MM.1S (cell line): ENCODE measurements around the gene TFDP2.

Experiments
- DNase-seq: peaks from one replicate; pipeline ENCODE4 v3.0.0-alpha.2; 2015
- H2AFZ ChIP-seq: fragments of 300-600 bp; sonication (generic); 2 replicates; pipeline ENCODE4 v1.6.0; 2016; ENCODE audit warnings: antibody characterized with exemption, low read length
- H3F3A ChIP-seq: fragments of 300-600 bp; sonication (generic); 2 replicates; pipeline ENCODE4 v1.6.1; 2016; ENCODE audit warnings: mild to moderate bottlenecking, antibody characterized with exemption, low read length, moderate library complexity, mixed read lengths; ENCODE audit not compliant: insufficient read depth
- H3K27ac ChIP-seq: fragments of 300-600 bp; sonication (generic); 2 replicates; pipeline ENCODE4 v1.5.1; 2016; ENCODE audit warnings: mild to moderate bottlenecking, low read length
- H3K27me3 ChIP-seq: fragments of 300-600 bp; sonication (generic); replicated peaks from 2 replicates; pipeline ENCODE4 v1.6.0; 2016; ENCODE audit warnings: low read length; ENCODE audit not compliant: insufficient read depth
- H3K36me3 ChIP-seq: fragments of 300-600 bp; sonication (generic); replicated peaks from 2 replicates; pipeline ENCODE4 v1.6.1; 2016; ENCODE audit warnings: mild to moderate bottlenecking, low read length, mixed read lengths; ENCODE audit not compliant: insufficient read depth
- H3K4me1 ChIP-seq: fragments of 300-600 bp; sonication (generic); 2 replicates; pipeline ENCODE4 v1.6.1; 2016; ENCODE audit warnings: low read length, mixed read lengths
- H3K4me2 ChIP-seq: fragments of 300-600 bp; sonication (generic); 2 replicates; pipeline ENCODE4 v1.6.0; 2016; ENCODE audit warnings: low read depth, low read length
- H3K4me3 ChIP-seq: fragments of 300-600 bp; sonication (generic); 2 replicates; pipeline ENCODE4 v1.5.1; 2016; ENCODE audit warnings: low read length, mixed read lengths
- H3K79me2 ChIP-seq: fragments of 300-600 bp; sonication (generic); 2 replicates; pipeline ENCODE4 v1.6.1; 2016; ENCODE audit warnings: mixed run types, low read length, mixed read lengths
- H3K9ac ChIP-seq: fragments of 300-600 bp; sonication (generic); 2 replicates; pipeline ENCODE4 v1.6.1; 2016; ENCODE audit warnings: low read length, mixed read lengths
- H3K9me2 ChIP-seq: fragments of 300-600 bp; sonication (generic); replicated peaks from 2 replicates; pipeline ENCODE4 v1.6.1; 2016; ENCODE audit warnings: mild to moderate bottlenecking, low read length, mixed read lengths; ENCODE audit not compliant: insufficient read depth
- H3K9me3 ChIP-seq: fragments of 300-600 bp; sonication (generic); replicated peaks from 2 replicates; pipeline ENCODE4 v1.6.1; 2016; ENCODE audit warnings: mild to moderate bottlenecking, low read length, mixed read lengths; ENCODE audit not compliant: insufficient read depth
- H4K20me1 ChIP-seq: fragments of 300-600 bp; sonication (generic); 2 replicates; pipeline ENCODE4 v1.6.1; 2016; ENCODE audit warnings: mild to moderate bottlenecking, low read length, moderate library complexity, mixed read lengths; ENCODE audit not compliant: insufficient read depth
- CTCF ChIP-seq: fragments of 300-600 bp; sonication (generic); IDR thresholded peaks from 2 replicates; pipeline ENCODE4 v1.5.1; 2016; ENCODE audit warnings: antibody characterized with exemption, low read length, mixed read lengths
- EZH2 ChIP-seq: fragments of 300-600 bp; sonication (generic); optimal IDR thresholded peaks from 2 replicates; pipeline ENCODE3; 2017; ENCODE audit warnings: low read depth, mild to moderate bottlenecking, antibody characterized with exemption, low read length, mixed read lengths
- EZH2phosphoT487 ChIP-seq: fragments of 300-600 bp; sonication (generic); IDR thresholded peaks from 2 replicates; pipeline ENCODE4 v1.6.1; 2018; ENCODE audit warnings: antibody characterized with exemption, low read length

The TFDP2 gene

GRCh38 chr3:142124243-142124642 lies 25.1 kb downstream of the TFDP2 start:
- Histone ChIP-seq H4K20me1 (no peaks in the 10 kb centered on the region), H3F3A (no peaks in the 10 kb centered on the region), H3K9me2 (no peaks in the 10 kb centered on the region), H3K4me3 (no peak overlapping the region), H3K9ac (no peak overlapping the region), H3K27me3 (no peaks in the 10 kb centered on the region), H3K4me1 (no peaks in the 10 kb centered on the region), H3K9me3 (no peaks in the 10 kb centered on the region), H3K79me2 (no peaks in the 10 kb centered on the region), H3K4me2 (no peak overlapping the region), H3K27ac (no peak overlapping the region), H3K36me3 (no peaks in the 10 kb centered on the region), H2AFZ (no peak overlapping the region)
- TF ChIP-seq EZH2phosphoT487, result no peak
- TF ChIP-seq EZH2, result no peak
- TF ChIP-seq CTCF, result no peak
- DNase-seq, result no peak

- no peaks in the 10 kb centered on the region for H3K79me2 ChIP-seq
- H3K27ac ChIP-seq, result no peak overlapping the region
- H3K27me3 ChIP-seq, result no peaks in the 10 kb centered on the region
- DNase-seq, result no peak
- TF ChIP-seq EZH2 (no peak), EZH2phosphoT487 (no peak), CTCF (no peak)
- H3K4me2 ChIP-seq, result no peak overlapping the region
- no peaks in the 10 kb centered on the region; the same call in 1 of the 2 replicates for H4K20me1 ChIP-seq
- H3F3A ChIP-seq, result no peaks in the 10 kb centered on the region
- no peaks in the 10 kb centered on the region for H3K9me3 ChIP-seq
- no peaks in the 10 kb centered on the region for H3K36me3 ChIP-seq
- peaks cover 6% of the 10 kb centered on the region; the same call in 1 of the 2 replicates for H3K4me1 ChIP-seq
- H2AFZ ChIP-seq, result no peak overlapping the region
- H3K9me2 ChIP-seq, result no peaks in the 10 kb centered on the region
- no peak overlapping the region for H3K4me3 ChIP-seq
- no peak overlapping the region for H3K9ac ChIP-seq
Observed at GRCh38 chr3:142120707-142121106, 28.6 kb downstream of the TFDP2 start.

- H3K79me2 ChIP-seq, result no peaks in the 10 kb centered on the region
Observed at GRCh38 chr3:142118911-142119310, 30.4 kb downstream of the TFDP2 start.

More at GRCh38 chr3:142118911-142119310, 30.4 kb downstream of the TFDP2 start:
- Histone ChIP-seq H3K9me3 (no peaks in the 10 kb centered on the region), H3K4me2 (no peak overlapping the region), H3F3A (no peaks in the 10 kb centered on the region), H3K36me3 (no peaks in the 10 kb centered on the region), H2AFZ (no peak overlapping the region), H4K20me1 (no peaks in the 10 kb centered on the region; the same call in 1 of the 2 replicates), H3K4me1 (peaks cover 6% of the 10 kb centered on the region; the same call in 1 of the 2 replicates), H3K9me2 (no peaks in the 10 kb centered on the region), H3K4me3 (no peak overlapping the region), H3K9ac (no peak overlapping the region), H3K27ac (no peak overlapping the region), H3K27me3 (no peaks in the 10 kb centered on the region)
- no peak for DNase-seq
- no peak for TF ChIP-seq EZH2phosphoT487
- no peak for TF ChIP-seq EZH2
- TF ChIP-seq CTCF, result no peak
